OCI-LY3 (cell line): ENCODE results near the gene FLRT3.

Source experiments
- EZH2phosphoT487 ChIP-seq: fragments of 200-600 bp; shearing (Covaris generic); IDR thresholded peaks from 2 replicates; pipeline ENCODE4 v1.6.1; 2018; ENCODE audit warnings: antibody characterized with exemption, mixed run types, low read depth
- TF ChIP-seq, protein P1 (sequence below): fragments of 200-600, 300-600 bp; sonication (generic); IDR thresholded peaks from 2 replicates; pipeline ENCODE4 v1.5.1; 2014; ENCODE audit warnings: antibody characterized with exemption, low read length, low read depth

DNA sequence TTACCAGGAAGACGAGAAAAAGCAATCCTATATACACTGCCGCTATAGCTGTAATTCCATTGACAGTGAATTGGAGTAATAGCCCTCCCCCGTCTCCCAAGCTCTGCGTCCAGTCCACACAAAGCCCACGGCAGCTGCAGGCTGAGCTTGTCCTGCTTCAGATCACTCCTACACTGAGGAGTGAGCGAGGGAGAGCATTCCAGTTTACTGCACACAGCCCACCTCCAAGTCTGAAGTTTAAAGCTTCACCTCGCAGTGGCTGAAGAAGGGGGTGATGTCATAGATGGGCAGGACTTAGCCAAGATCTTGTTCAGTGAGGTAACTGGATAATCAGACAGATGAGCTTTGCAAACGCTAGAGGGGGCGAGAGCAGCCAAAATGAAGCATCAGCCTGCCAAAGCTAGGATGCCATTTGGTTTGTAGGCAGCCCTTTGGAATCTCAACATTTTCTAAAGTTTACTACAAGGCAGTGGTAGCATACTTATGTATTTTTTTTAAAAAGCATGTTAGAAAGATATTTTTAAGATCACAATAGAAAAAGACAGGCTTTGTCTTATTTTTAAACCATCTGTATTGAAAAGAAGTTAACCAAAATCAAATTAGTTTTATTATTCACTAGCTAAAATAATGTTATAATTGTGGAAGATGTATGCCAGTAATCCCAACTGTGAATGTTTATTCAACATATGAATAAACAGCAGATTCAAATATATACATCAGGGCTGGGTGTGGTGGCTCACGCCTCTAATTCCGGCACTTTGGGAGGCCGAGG lies at the start of gene FLRT3:
- no peak for TF ChIP-seq EZH2phosphoT487
- TF ChIP-seq, protein P1, sequence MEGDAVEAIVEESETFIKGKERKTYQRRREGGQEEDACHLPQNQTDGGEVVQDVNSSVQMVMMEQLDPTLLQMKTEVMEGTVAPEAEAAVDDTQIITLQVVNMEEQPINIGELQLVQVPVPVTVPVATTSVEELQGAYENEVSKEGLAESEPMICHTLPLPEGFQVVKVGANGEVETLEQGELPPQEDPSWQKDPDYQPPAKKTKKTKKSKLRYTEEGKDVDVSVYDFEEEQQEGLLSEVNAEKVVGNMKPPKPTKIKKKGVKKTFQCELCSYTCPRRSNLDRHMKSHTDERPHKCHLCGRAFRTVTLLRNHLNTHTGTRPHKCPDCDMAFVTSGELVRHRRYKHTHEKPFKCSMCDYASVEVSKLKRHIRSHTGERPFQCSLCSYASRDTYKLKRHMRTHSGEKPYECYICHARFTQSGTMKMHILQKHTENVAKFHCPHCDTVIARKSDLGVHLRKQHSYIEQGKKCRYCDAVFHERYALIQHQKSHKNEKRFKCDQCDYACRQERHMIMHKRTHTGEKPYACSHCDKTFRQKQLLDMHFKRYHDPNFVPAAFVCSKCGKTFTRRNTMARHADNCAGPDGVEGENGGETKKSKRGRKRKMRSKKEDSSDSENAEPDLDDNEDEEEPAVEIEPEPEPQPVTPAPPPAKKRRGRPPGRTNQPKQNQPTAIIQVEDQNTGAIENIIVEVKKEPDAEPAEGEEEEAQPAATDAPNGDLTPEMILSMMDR: peak; percentile 93
